HG03095 (cell line): ENCODE data around the gene HLTF.

Experiments
- ATAC-seq: cut with Tn5 transposase; IDR thresholded peaks from one replicate; pipeline ENCODE4 v1.9.1; 2021; ENCODE audit warnings: moderate library complexity; ENCODE audit not compliant: unreplicated experiment

The HLTF gene

GRCh38 chr3:149087208-149087607, 875 bp upstream of the HLTF start:
- ATAC-seq: no peak

- peak; percentile 32 for ATAC-seq
These were observed 503 bp downstream of the HLTF start for GRCh38 chr3:149085828-149086231.

DNA sequence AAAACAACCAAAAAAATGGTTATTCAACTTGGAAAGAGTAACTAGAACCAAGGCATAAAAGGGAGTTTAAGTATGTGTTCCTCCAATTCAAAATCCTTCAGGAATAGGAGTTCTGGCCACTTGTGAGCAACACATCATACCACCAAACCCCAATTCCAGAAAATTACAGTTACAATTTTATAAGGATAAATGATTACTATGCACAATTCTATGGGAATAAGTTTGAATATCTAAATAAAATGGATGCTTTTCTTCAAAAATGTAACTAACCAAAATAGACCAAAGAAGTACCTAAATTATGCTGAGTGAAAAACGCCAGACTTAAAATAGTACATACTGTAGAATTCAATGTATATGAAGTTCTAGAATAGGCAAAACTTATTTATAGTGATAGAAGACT, 4.6 kb downstream of the HLTF start:
- ATAC-seq: no peak

- ATAC-seq: no peak
These were observed 5.6 kb downstream of the HLTF start for GRCh38 chr3:149080699-149081091.

DNA sequence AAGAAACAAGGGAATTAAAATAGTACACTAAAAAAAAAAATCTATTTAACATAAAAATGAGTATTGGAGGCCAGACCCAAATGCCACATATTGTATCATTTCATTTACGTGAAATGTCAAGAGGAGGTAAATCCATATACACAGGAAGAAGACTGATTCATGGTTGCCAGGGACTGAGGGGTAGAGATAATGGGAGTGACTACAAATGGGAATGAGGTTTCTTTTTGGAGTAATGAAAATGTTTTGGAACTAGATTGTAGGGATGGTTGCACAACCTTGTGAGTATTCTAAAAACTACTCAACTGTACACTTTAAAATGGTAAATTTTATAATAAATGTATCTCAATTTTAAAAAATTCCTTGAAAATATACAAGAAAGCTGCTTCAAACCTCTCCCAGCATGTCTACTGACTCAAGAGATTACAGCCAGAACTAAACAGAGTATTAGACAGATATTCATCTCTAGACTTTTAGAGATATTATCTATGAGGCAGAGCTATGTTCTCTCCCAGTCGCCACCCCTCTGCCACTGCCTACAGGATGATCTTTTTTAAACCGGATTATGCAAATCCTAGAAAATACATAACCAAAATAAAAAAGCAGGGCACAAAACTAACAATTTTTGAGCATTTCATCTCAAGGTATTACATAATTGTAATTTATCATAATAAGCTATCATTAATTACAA, 6.2 kb downstream of the HLTF start:
- ATAC-seq: no peak

- no peak for ATAC-seq
These were observed 8.7 kb downstream of the HLTF start for GRCh38 chr3:149077628-149078027.

- ATAC-seq: no peak
These were observed 18.4 kb downstream of the HLTF start for GRCh38 chr3:149067883-149068282.

DNA sequence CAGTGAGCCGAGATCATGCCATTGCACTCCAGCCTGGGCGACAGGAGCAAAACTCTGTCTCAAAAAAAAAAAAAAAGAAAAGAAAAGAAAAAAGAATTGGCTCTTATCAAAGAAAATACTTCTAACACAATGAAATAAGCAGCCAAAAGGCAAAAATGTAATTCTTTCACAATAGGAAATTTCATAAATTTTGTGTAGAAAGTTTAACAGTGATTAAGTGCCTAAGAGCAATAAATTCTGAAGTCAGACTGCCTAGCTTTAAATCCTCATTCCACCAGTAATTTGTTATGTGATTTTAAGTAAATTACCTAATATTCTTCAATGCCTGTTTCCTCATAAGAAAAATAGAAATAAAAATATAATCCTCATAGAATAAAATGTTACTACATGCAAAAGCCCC, 24.6 kb downstream of the HLTF start:
- no peak for ATAC-seq

DNA sequence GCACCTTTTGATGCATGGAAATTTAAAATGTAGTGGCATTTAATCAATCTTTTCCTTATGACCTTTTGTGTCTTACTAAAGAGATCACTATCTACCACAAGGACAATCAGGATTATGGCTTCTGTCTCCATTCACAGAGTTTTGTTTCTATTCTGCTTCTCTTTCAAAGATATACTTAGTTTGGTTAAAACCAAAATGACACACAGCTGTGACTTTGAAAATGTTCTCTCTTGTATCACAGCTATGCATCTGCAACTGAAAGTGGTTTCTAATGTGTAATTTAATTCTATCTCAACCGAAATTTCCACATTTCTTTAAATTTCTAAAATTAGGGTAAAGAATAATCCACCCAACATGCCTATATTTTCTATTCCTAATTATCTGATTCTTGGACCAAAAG, 27.7 kb downstream of the HLTF start:
- peak; percentile 83 for ATAC-seq

DNA sequence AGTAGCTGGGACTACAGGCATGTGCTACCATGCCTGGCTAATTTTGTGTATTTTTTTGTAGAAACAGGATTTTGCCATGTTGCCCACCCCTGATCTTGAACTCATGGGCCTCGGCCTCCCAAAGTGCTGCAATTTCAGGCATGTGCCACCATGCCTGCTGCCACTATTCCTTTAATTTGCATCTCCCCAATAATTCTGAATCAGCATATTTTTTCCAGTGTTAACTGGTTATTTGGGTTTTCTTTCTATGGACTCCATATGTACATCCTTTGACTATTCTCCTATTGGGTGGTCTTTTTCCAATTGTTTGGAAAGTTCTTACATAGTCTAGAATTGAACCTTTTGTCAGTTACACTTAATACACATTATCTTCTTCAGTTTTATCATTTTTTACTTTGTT, 28.1 kb downstream of the HLTF start:
- ATAC-seq: no peak

GRCh38 chr3:149055575-149055974, 30.8 kb downstream of the HLTF start:
- ATAC-seq: no peak

- ATAC-seq: no peak
These were observed 41.8 kb downstream of the HLTF start for GRCh38 chr3:149044339-149045083.

- ATAC-seq: peak; percentile 94
These were observed 43.4 kb downstream of the HLTF start for GRCh38 chr3:149042789-149043386.

DNA sequence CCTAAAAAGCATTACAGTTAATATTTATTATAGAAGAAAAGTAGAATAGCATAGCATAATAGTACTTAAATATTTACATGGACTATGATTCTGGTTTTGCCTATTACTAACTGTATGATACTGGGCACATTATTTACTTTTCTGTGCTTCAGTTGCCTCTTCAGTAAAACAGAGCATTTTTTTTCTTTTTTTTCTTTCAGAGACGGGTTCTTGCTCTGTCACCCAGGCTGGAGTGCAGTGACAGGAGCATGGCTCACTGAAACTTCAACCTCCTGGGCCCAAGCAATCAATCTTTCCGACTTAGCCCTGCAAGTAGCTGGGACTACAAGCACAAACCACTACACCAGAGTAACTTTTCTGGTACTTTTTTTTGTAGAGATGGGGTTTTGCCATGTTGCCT, 48.0 kb downstream of the HLTF start:
- ATAC-seq: no peak

DNA sequence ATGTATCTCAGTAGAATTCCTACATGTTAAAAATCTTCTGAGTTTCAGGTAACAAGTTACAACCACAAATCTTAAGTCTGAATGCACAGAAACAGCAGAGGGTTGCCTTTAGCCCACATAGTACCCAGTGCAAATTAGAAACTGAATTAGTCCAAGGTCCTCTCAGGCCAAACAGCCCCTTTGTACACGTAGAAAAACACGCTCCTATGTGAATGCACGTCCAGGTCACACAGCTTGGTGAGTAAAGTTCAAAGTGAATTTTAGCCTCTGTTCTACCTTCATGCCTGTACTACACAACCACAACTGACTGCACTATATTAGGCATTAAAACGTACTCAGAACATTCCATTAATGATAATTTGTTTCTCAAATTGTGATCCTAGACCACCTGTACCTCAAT, 48.6 kb downstream of the HLTF start:
- no peak for ATAC-seq

DNA sequence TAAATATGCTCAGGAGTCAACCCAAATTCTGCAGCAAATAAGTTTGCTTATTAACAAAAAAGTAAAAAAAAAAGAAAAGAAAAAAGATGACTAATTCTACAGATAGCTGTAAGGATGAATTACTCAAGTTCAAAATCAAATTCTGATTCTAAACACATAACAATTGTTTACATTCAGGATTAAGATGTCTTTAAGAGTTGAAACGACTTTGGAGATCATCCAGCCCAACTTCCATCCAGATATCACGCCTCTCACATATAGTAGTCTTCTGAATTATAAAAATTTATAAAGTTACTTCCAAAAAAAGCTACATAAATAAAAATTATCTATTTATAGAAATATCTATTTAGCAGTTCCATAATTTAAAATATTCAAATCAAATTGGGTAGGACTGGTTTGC, 55.2 kb downstream of the HLTF start:
- no peak for ATAC-seq

DNA sequence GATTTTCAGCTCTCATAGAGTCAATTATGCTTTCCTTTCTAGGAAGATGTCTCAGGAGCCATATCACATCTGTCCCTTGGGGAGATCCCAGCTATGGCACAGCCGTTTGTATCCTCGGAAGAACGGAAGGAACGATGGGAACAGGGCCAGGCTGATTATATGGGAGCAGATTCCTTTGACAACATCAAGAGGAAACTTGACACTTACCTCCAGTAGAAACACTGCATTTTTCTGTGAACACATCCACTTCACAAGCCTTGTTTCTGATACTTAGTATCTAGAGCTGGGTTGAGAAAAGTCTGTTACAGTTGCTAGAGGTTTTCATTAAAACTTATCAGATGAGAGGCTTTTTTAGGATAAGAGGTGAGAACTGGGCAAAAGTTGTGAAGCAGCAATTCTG, 59.6 kb downstream of the HLTF start:
- ATAC-seq: no peak

DNA sequence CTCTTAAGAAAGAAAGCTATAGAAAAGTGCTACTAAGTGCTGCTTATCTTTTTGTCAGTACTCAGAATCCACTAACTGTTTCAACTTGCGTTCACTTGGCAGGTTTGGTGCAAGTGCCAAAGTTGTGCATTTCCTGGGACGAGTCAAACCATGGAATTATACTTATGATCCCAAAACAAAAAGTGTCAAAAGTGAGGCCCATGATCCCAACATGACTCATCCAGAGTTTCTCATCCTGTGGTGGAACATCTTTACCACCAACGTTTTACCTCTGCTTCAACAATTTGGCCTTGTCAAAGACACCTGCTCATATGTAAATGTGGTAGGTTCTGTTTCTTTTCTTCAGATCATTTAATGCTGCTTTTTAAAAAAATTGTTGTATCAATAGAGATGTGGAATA, 62.4 kb downstream of the HLTF start:
- ATAC-seq: no peak

- no peak for ATAC-seq
These were observed 64.5 kb downstream of the HLTF start for GRCh38 chr3:149021830-149022229.

GRCh38 chr3:149020839-149021252, 65.5 kb downstream of the HLTF start:
- no peak for ATAC-seq

DNA sequence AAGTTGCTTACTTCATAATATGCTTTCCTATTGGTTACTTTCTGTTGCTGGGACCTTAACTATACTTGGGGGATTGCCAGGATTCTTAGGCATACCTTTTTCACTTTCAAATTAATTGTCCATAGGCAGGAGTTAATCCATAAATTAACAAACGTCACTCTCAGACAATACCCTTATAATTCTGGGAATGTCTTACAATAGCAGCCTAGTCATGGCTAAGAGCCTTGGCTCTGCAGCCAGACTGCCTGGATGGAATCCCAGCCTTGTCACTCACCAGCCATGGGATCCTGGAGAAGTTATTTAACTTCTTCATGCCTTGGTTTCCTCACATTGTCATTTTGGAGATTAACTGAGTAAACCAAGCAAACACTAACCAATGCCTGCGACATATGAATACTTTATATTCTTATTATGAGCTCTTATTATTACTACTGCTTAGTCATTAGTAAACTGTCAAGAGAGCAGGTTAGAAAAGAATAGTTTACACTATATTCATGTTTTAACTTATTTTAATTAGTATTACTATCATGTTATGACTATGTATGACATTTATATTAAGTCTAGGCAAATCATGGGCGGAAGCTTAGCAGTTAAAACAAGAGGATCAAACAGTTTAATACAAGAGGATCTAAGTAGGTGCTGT, 66.0 kb downstream of the HLTF start:
- no peak for ATAC-seq

GRCh38 chr3:149019580-149019979, 66.8 kb downstream of the HLTF start:
- ATAC-seq: no peak
